Stimulated activated naive CD4-positive, alpha-beta T cell treated with Interleukin-2 at 50 U/mL for 16 hours (primary cell): Measurements from ENCODE around the gene ANKFY1.

Experiments
- DNase-seq: peaks from one replicate; lab custom pipeline; 2025; lab: John Stamatoyannopoulos, UW

ANKFY1 gene

DNA sequence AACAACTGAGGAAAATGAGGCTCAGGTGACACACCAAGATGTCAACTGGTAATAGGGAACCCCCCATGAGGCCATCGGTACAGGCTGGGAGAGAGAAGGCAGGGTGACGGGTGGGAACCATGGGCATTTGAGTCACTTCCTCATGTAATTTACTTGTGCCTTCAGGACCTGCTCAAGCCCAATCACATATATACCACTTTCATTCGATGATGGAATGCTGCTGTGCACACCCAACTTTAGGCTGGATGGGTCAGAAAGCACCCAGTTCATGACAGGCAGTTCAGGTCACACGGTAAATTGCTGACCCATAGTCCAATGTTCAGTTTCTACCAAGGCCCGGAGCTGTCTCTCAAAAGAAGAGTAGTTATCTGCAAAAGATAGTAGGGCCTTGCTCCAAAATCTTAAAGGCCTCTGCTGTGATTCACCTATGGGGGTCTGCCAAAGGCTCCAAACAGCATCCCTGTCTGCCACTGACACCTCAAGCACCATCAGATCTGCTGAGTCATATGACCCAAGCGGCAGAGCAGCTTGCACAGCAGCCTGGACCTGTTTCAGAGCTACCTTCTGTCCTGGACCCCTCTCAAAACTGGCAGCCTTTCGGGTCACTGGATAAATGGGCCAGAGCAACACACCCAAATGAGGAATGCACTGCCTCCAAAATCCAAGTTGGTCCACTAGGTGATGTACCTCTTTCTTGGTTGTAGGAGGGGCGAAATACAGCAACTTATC is 145.6 kb downstream of the ANKFY1 start:
- DNase-seq, result no peak

DNA sequence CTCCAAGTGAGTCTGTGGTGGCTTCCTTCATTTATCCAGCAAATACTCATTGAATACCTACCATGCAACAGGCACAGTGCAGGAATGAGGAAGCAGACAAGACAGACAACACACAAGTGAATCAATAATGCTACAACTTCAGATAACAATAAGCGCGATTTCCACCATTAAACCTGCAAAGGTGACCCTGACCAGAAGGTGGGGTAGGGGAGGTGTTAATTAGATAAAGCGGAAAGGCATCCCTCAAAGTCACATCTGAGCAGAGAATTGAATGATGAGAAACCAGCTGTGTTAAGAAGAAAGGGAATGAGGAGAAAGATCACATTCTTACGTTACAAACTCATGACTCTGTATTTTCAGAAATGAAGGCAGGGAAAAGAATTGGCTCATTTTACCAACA is 147.3 kb downstream of the ANKFY1 start:
- no peak for DNase-seq
